ENCODE results near the gene PRSS12. TPM values are rescaled to one million over a fixed set of nuclear protein-coding genes. Genes with fewer than 3 reads are reported as not detected.

Gene PRSS12
- total RNA-seq, 1 experiment from 2014 or later, result 3.1 TPM

- no peak for DNase-seq (ENCODE audit: low spot score)
- TF ChIP-seq EZH2 (IDR thresholded peaks at IDR 0.05; ENCODE audit: borderline replicate concordance, low read depth, low read length, poor library complexity, severe bottlenecking) (no peak), CTCF (conservative IDR thresholded peaks at IDR 0.05; ENCODE audit: low read depth, low read length) (no peak)
- ChIA-PET CTCF (no interaction called here), POLR2A (ENCODE audit: low non-redundant PET) (no interaction called here)
- Histone ChIP-seq H3K4me3 (ENCODE audit: low read depth, low read length, poor library complexity, severe bottlenecking) (no peak overlapping the region), H3K36me3 (ENCODE audit: insufficient read depth, low read length, poor library complexity, severe bottlenecking) (no peaks in the 10 kb centered on the region), H3K9me3 (ENCODE audit: low read depth, low read length, poor library complexity, severe bottlenecking) (no peaks in the 10 kb centered on the region), H3K4me1 (ENCODE audit: insufficient read depth, low read length, poor library complexity, severe bottlenecking) (no peaks in the 10 kb centered on the region), H3K27me3 (replicated peaks; ENCODE audit: insufficient read depth, low read depth, low read length, poor library complexity) (no peaks in the 10 kb centered on the region), H3K27ac (ENCODE audit: low read depth, low read length, poor library complexity, severe bottlenecking) (no peak overlapping the region)
- intact Hi-C loops (cut with micrococcal nuclease; ENCODE audit: unreplicated experiment), result no loop called here
- BruUV-seq (replicated peaks), result no TSS peak
Measured at GRCh38 chr4:118249890-118250289, 102.9 kb downstream of the PRSS12 start.

- CTCF ChIA-PET, result no interaction called here
- POLR2A ChIA-PET (ENCODE audit: low non-redundant PET), result no interaction called here
- DNase-seq (ENCODE audit: low spot score), result no peak
- Histone ChIP-seq H3K27me3 (replicated peaks; ENCODE audit: insufficient read depth, low read depth, low read length, poor library complexity) (no peaks in the 10 kb centered on the region), H3K27ac (ENCODE audit: low read depth, low read length, poor library complexity, severe bottlenecking) (no peak overlapping the region), H3K9me3 (ENCODE audit: low read depth, low read length, poor library complexity, severe bottlenecking) (no peaks in the 10 kb centered on the region), H3K4me3 (ENCODE audit: low read depth, low read length, poor library complexity, severe bottlenecking) (no peak overlapping the region), H3K36me3 (ENCODE audit: insufficient read depth, low read length, poor library complexity, severe bottlenecking) (no peaks in the 10 kb centered on the region), H3K4me1 (ENCODE audit: insufficient read depth, low read length, poor library complexity, severe bottlenecking) (no peaks in the 10 kb centered on the region)
- intact Hi-C loops (cut with micrococcal nuclease; ENCODE audit: unreplicated experiment), result no loop called here
- no TSS peak for BruUV-seq (replicated peaks)
- TF ChIP-seq EZH2 (IDR thresholded peaks at IDR 0.05; ENCODE audit: borderline replicate concordance, low read depth, low read length, poor library complexity, severe bottlenecking) (no peak), CTCF (conservative IDR thresholded peaks at IDR 0.05; ENCODE audit: low read depth, low read length) (no peak)
Measured at GRCh38 chr4:118237531-118237930, 115.3 kb downstream of the PRSS12 start.

- POLR2A ChIA-PET (ENCODE audit: low non-redundant PET), result no interaction called here
- CTCF ChIA-PET, result no interaction called here
Measured at GRCh38 chr4:118235566-118236120, 117.2 kb downstream of the PRSS12 start.

More at GRCh38 chr4:118235566-118236120, 117.2 kb downstream of the PRSS12 start:
- DNase-seq (ENCODE audit: low spot score), result no peak
- Histone ChIP-seq H3K9me3 (ENCODE audit: low read depth, low read length, poor library complexity, severe bottlenecking) (no peaks in the 10 kb centered on the region), H3K4me3 (ENCODE audit: low read depth, low read length, poor library complexity, severe bottlenecking) (no peak overlapping the region), H3K27ac (ENCODE audit: low read depth, low read length, poor library complexity, severe bottlenecking) (no peak overlapping the region), H3K36me3 (ENCODE audit: insufficient read depth, low read length, poor library complexity, severe bottlenecking) (no peaks in the 10 kb centered on the region), H3K27me3 (replicated peaks; ENCODE audit: insufficient read depth, low read depth, low read length, poor library complexity) (no peaks in the 10 kb centered on the region), H3K4me1 (ENCODE audit: insufficient read depth, low read length, poor library complexity, severe bottlenecking) (no peaks in the 10 kb centered on the region)
- no TSS peak for BruUV-seq (replicated peaks)
- intact Hi-C loops (cut with micrococcal nuclease; ENCODE audit: unreplicated experiment), result no loop called here
- TF ChIP-seq CTCF (conservative IDR thresholded peaks at IDR 0.05; ENCODE audit: low read depth, low read length), result no peak
- no peak for TF ChIP-seq EZH2 (IDR thresholded peaks at IDR 0.05; ENCODE audit: borderline replicate concordance, low read depth, low read length, poor library complexity, severe bottlenecking)

All from A673 (cell line).